HG02840 (cell line): Measurements from ENCODE around the gene PGAP3.
"Not testable (repeated sequence)": the region's sequence is repeated elsewhere in the genome, so short reads cannot be mapped to it uniquely, and the experiment has no call there.

Experiments
- ATAC-seq: cut with Tn5 transposase; IDR thresholded peaks from one replicate; pipeline ENCODE4 v1.9.1; 2021; ENCODE audit warnings: mild to moderate bottlenecking, moderate library complexity, moderate number of reproducible peaks; ENCODE audit not compliant: unreplicated experiment, low FRiP score

PGAP3 gene

GRCh38 chr17:39715375-39716072 lies 27.7 kb upstream of the PGAP3 start:
- ATAC-seq, result no peak

GRCh38 chr17:39714234-39714633 lies 26.4 kb upstream of the PGAP3 start:
- no peak for ATAC-seq

- ATAC-seq, result no peak
Observed at GRCh38 chr17:39711851-39712250, 24.0 kb upstream of the PGAP3 start.

DNA sequence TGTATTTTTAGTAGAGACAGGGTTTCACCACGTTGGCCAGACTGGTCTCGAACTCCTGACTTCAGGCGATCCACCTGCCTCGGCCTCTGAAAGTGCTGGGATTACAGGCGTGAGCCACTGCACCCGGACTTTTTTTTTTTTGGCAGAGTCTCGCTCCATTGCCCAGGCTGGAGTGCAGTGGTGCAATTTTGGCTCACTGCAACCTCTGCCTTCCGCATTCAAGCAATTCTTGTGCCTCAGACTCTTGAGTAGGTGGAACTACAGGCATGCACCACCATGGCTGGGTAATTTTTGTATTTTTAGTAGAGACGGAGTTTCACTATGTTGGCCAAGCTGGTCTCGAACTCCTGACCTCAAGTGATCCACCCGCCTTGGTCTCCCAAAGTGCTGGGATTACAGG lies 23.2 kb upstream of the PGAP3 start:
- not testable (repeated sequence) for ATAC-seq

DNA sequence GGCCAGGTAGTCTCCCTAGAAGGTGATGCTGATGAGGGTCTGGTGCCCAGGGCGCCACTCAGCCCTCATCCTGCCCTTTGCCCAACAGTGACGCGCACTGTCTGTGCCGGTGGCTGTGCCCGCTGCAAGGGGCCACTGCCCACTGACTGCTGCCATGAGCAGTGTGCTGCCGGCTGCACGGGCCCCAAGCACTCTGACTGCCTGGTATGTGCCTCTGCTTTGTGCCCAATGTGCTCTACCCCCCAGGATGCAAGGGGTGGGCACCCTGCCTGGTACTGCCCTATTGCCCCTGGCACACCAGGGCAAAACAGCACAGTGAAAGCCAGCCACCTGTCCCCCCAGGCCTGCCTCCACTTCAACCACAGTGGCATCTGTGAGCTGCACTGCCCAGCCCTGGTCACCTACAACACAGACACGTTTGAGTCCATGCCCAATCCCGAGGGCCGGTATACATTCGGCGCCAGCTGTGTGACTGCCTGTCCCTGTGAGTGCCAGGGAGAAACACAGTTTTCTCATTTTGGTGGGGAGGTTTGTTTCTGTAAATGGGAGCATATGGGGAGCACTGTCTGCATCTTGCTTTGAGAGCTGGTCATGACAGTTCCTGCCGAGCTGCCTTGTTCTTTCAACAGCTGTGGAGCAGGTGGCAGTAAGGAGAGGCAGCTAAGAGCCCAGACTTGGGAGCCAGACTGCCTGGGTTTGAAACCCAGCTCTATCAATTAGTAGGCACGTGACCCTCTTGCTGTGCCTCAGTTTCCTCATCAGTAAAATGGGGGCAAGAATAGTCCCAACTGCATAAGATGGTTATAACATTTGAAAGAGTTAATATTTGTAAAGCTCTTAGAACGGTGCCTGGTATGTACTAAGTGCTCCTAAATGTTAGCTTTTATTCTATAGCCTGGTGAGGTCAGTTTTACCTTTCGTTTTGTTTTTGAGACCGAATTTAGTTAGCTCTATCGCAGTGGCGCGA lies 22.4 kb upstream of the PGAP3 start:
- ATAC-seq, result no peak

DNA sequence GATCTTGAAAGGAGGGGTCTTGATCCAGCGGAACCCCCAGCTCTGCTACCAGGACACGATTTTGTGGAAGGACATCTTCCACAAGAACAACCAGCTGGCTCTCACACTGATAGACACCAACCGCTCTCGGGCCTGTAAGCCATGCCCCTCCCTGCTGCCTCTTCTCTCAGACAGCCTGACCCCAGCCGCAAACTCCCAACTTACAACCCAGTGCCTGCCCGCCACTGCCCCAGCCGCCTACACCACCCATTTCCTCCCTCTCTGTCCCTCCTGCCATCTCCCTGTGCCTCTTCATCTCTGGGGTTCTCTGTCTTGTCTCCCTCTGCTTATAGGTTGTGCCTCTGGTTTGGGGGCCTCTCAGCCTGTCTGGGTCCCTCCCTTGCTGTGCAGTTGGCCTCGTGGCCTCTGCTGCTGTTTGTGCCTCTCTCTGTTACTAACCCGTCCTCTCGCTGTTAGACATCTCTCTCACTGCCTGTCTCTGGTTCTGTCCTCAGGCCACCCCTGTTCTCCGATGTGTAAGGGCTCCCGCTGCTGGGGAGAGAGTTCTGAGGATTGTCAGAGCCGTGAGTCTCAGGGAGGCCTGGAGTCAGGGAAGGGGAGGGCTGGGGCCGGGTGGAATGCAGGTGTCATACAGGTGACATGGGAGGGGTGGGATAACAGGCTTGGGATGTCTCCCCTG lies 21.6 kb upstream of the PGAP3 start:
- no peak for ATAC-seq

- ATAC-seq, result no peak
Observed at GRCh38 chr17:39706921-39707337, 19.1 kb upstream of the PGAP3 start.

GRCh38 chr17:39706383-39706782 lies 18.5 kb upstream of the PGAP3 start:
- ATAC-seq, result no peak

- ATAC-seq, result no peak
Observed at GRCh38 chr17:39705786-39706348, 18.0 kb upstream of the PGAP3 start.

GRCh38 chr17:39704821-39705551 lies 17.1 kb upstream of the PGAP3 start:
- ATAC-seq, result no peak

DNA sequence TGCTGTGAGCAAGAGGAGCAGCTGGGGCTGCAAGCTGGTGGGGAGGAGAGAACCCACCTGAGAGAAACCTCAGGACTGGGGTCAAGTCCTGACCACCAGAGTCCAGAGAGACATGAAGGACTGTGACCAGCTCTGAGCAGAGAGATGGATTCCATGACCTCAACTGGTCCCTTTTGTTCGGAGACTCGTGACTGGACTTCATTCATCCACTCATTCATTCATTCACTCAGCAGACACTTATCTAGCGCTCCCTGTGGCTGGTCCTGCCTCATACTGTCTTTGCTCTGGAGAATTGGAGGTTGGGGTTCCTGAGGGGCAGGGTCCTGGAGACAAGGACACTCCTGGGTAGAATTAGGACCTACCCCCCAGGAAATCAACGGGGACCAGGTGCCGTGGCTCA lies 16.1 kb upstream of the PGAP3 start:
- no peak for ATAC-seq

- no peak for ATAC-seq
Observed at GRCh38 chr17:39702901-39703893, 15.3 kb upstream of the PGAP3 start.

DNA sequence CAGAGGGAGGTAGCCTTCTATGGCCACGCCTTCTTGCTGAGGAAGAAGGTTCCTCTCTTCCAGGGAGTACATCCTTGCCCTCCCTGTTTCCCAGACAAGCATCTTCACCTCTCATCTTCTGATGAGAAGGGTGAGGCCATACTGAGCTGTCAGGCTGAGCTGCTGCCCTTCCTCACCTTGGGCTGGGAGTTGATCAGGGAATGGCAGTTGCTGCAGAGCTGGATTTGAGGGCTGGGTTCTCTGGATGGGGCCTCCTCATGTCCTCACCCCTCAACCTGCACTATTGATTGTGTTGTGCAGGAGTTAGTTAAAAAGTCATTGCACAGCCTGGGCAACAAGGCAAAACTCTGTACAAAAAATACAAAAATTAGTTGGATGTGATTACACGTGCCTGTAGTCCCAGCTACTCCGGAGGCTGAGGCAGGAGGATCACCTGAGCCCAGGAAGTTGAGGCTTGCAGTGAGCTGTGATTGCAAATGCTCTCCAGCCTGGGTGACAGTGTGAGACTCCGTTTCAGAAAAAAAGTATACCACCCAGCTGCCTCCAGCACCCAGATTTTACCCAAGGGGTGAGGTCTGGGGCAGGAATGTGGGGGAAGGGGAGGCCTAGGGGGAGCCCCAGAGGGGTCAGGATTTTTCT lies 14.0 kb upstream of the PGAP3 start:
- no peak for ATAC-seq

DNA sequence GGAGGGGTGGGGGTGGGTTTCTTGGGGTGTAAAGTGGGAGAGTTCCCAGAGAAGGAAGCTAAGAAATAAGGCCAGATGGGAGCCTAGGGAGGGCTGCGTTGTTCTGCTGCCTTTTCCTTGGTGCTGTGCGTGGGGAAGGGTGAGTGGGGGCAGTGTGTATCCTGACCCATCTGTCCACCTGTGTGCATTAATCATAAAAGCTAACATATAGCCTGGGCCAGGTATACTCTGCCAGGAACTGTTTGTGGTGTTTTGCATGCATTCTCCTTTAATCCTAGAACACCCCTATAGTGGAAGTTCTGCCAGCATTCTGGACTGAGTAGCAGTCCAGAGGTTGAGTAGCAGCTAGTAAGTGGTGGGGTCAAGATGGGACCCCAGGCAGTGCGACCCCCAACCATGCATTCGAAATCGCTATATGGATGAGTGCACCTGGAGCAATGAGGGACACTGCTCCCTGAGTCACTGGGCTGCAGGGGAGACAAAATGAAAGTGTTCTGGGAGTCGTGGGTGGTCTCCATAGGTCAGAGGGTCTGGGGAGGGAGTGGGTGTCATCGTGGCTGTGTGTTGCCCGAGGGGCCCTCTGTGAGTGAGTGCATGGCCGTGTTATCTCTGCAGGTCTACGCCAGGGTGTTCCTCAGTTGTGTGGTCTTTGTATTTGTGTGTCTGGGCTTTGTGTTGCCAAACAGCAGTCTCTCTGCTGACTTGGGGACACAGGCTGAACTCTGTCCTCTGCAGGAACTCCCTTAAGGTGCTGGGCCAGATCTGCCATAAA lies 13.3 kb upstream of the PGAP3 start:
- ATAC-seq, result no peak

GRCh38 chr17:39700148-39700987 lies 12.5 kb upstream of the PGAP3 start:
- no peak for ATAC-seq

GRCh38 chr17:39699818-39700147 lies 11.9 kb upstream of the PGAP3 start, which contains the start of gene ERBB2:
Gene ERBB2 (plus strand): TSS chr17:39700064. CDS start chr17:39700239, 175 bp downstream.
- ATAC-seq, result no peak
